Erythroblast (primary cell): ENCODE measurements around the gene THAP5.

Experiments used
- GATA1 ChIP-seq: IDR thresholded peaks from 2 replicates; pipeline ENCODE4 v1.6.1; 2011; ENCODE audit warnings: low read depth, mild to moderate bottlenecking, control low read depth, low read length, moderate library complexity
- POLR2A ChIP-seq: IDR thresholded peaks from 2 replicates; pipeline ENCODE4 v1.6.1; 2011; ENCODE audit warnings: mild to moderate bottlenecking, low read length

- TF ChIP-seq POLR2A (no peak), GATA1 (no peak)
Measured at GRCh38 chr7:108600399-108600798, 30.9 kb upstream of the THAP5 start.
